NK-92 treated with Interleukin-12 subunit alpha and Interleukin-12 subunit beta, amount 100 ng/mL, for 24 hours (cell line): Measurements from ENCODE around the gene RB1.

ENCODE experiments used
- DNase-seq: peaks from one replicate; lab custom pipeline; 2025; lab: John Stamatoyannopoulos, UW

RB1 gene

GRCh38 chr13:48493851-48494250 is 190.3 kb downstream of the RB1 start:
- DNase-seq, result no peak

- no peak for DNase-seq
Observed at GRCh38 chr13:48494874-48495273, 191.3 kb downstream of the RB1 start.

DNA sequence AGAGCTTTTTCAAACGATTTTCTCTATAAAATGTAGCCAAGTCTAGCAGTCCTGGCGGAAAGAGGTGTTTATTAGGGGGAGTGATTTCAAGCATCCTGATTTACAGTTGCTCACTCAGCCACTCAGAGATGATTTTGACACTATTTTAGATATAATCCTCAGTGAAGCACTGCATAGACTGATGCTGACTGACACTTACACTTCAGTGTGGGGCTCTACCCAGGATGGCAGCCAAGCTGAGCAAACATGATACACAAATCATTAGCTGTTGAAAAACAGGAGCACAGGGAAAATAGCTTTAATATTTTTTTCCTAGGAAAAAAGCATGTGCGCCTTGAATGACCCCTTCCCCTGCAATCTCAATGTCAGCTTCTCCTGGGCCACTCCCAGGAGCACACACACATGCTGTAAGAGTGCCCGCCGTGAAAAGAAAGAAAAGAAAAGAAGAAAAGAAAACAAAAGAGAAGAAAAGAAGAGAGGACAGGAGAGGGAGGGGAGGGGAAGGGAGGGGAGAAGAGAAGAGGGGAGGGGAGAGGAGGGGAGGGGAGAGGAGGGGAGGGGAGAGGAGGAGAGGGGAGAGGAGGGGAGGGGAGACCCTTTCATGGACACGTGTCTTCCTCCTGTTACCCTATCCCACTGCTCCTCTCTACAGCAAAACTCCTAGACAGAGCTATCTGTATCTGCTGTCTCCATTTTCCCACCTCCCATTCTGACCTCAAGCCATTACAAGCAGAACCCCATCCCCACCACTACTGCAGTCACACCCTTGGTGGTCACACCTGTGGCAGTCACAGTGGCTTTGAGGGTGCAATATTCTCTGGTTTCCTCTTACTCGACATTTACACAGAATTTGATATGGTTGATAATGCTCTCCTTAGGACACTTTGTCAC is 193.0 kb downstream of the RB1 start:
- DNase-seq, result peak; percentile 53

- no peak for DNase-seq
Observed at GRCh38 chr13:48497669-48498068, 194.1 kb downstream of the RB1 start.

GRCh38 chr13:48500652-48501197 is 197.2 kb downstream of the RB1 start:
- DNase-seq, result peak; percentile 46

- no peak for DNase-seq
Observed at GRCh38 chr13:48501705-48502104, 198.2 kb downstream of the RB1 start.

DNA sequence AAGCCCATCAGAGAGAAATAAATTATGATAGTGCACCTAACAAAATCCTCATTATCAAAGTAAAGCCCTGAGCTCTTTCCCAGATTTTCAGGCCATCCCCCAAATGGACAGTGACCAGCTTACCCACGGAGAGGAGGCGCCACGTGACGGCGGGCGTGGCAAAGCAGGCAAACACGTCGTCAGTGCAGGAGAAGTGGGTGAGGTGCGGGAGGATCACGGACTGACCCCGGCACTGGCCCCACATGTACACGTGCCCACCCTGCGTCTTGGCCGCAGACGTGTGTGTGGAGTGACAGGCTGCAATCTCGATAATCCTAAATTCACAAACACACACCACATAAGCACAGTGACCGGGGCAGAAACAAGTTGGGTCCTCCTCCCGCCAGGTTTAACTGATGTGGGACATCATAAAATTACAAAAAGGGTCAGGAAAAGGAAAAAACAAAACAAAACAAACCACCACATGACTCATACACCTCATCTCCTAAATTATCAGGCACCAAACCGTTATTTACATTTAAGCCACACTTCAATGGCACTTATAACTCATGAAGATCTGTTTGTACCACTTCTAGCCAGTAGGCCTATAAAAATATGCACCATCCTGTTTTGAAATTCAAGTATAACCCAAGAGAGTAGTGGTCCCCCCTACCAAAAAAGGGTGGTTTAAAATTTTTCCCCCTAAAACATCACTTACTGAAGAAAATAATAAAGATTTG is 199.2 kb downstream of the RB1 start:
- DNase-seq, result peak; percentile 73

GRCh38 chr13:48504606-48505005 is 201.1 kb downstream of the RB1 start:
- DNase-seq, result peak; percentile 71

GRCh38 chr13:48505012-48505411 is 201.5 kb downstream of the RB1 start:
- peak; percentile 63 for DNase-seq

DNA sequence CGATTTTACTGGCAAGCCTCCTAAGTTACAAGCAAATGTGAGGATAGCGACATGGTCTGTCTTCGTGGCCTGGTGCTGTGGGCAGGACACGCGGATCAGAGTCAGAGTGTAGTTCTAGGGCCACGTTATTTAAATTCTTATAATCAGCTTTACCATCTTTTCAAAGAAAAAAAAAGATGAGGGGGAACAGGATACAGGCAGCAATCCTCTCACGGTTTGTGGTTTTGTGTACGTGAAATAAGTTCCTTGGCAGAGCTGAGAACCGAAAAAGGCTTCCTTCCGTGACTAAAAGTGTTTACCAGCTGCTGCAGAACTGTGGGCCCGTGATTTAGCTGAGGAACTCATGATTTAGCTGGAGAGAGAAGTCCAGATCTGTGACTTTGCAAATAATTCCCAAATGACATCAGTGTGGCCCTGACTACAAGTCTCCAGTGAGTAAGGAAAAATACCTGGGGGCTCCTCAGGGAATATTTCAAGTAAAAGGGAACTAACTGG is 202.1 kb downstream of the RB1 start:
- peak; percentile 52 for DNase-seq

- DNase-seq, result peak; percentile 44
Observed at GRCh38 chr13:48506092-48506701, 202.6 kb downstream of the RB1 start.

DNA sequence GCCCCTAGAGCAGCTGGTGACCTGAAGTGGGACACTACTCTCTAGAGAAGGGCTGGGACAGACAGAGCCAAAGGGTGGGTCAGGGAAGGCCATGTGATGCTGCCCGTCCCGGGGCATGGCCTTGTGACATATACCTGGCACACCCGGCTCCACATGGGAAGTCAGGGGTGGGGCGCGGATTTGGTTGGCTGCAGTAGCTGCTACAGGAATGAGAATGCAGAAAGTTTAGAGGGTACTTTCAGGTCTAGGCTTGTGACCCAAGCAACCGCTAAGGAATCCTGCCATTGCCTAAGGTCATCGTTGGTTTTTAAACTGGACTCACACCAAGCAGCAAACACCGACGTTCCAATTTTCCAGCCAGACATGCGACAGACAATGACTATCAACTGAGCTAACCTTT is 203.5 kb downstream of the RB1 start:
- DNase-seq, result no peak

DNA sequence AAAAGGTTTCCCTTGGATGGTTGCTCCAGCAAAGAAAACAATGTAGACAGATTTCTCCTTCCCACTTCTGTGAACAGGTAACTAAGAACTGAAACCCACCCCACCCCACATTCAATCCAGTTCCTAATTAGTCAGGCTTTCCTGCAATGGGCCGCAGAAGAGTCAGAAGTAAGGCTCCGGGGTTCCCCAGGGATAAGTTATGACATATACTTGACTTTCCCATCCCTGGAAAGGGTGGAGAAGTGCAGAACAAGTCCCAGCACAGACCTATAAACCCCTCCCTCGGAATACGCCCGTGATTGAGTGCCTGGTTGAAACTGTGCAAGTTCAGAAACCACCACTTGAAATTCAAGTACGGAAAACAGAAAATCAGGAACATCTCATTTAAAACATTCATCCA is 204.5 kb downstream of the RB1 start:
- DNase-seq, result no peak

- no peak for DNase-seq
Observed at GRCh38 chr13:48510698-48511097, 207.1 kb downstream of the RB1 start.

DNA sequence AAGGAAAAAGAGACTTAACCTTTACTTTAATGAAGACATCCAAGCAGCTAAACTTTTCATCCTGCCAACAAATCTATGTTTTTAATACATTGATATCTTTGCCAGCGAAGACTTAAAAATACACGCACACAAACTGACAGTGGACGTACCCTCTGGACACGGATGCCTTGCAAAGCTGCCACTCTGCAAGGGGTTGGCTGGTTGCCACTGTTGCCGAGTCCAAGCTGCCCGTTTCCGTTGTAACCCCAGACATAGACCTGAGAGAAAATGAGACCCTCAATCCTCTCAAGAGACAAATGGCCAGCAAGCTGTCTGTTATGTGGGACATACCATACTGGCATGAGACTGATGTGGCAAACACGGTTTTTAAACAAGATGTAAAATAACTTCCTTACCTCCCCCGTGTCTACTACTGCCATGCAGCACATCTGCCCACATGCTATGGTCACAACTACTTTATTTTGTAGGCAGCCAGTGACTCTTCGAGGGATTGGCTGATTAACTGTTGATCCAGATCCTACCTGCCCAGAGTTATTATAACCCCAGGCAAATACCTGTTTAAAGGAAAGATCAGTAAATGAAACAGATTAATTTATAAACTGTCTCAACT is 208.2 kb downstream of the RB1 start:
- no peak for DNase-seq

DNA sequence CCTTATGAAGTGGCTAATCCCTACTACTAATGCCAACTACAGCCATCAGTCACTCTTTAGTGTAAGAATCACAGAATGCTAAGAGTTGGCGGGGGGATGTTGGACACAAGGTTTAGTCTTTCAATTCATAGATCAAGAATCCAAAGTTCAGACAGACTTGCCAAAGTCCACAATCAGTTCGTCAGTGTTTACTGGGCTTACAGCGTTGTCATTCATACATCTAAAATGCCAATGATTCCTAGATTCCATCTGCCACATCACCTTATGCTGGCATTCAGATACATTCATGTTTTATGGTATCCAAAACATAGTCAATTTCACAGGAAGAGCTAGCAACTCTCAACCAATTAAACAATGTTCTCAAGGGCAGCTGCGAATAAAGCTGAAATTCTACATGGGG is 211.2 kb downstream of the RB1 start:
- DNase-seq, result no peak

GRCh38 chr13:48515732-48516131 is 212.2 kb downstream of the RB1 start:
- no peak for DNase-seq

DNA sequence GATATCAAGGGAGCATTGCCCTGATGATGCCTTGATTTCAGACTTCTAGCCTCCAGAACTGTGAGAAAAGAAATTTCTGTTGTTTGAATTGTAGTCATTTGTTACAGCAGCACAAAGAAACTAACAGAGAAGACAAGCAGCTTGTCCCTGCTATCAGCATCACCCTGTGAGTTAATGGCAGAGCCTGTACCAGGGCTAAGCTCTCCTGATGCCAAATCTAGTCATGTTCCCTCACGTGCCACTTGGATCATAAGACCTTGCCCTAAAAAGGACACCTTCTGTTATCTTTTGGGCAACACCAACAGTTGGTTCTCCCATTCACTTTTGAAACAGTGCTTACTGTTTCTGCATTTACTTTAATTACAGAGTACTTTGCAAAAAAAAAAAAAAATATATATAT is 214.5 kb downstream of the RB1 start:
- DNase-seq, result no peak

DNA sequence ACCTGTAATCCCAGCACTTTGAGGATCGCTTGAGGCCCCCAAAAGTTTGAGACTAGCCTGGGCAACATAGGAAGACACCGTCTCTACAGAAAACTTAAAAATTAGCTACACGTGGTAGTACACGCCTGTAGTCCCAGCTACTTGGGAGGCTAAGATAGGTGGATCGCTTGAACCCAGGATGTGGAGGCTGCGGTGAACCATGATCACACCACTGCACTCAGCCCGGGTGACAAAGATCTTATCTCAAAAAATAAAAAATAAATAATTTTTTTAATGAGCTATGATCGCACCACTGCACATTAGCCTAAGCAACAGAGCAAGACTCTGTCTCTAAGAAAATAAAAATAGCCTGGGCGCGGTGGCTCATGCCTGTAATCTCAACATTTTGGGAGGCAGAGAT is 222.7 kb downstream of the RB1 start:
- DNase-seq, result no peak

DNA sequence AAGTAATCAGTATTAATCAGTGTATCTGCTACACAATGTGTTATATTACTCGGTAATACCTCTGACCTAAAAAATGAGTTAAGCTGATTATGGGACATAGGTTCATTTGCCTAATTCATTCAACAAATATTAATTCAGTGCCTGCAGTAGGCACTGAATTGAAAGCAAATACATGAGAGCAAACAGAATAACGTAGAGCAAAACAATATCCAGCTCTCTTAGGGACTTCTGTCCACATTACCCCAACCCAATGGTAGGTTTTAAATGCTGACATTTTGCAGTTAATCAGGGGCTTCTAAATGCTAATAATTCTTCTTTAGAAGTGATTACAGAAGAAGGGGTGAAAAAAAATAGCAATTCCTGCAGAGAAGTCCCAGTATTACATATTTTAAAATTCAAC is 224.4 kb downstream of the RB1 start:
- DNase-seq, result no peak

DNA sequence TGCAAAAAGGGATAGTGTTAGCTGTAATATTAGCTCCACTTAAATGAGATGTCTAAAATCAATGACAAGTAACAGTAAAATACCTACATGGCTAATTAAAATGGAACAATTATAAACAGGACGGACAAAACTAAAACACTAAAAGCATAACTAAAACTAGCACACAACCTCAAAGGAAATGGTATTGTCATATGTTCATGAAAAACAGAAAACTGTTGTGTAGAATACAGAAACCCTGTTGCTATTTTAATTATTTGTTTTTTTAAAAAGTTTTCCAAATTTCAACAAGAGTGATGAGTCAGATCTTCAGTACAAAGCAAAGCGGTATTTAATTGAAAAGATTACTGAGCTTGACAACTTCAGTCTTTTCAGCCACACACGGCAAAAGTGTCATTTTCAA is 225.2 kb downstream of the RB1 start:
- DNase-seq, result no peak

- no peak for DNase-seq
Observed at GRCh38 chr13:48530833-48531232, 227.3 kb downstream of the RB1 start.
